ENCODE results near the gene STPG3. TPM values are rescaled to one million over a fixed set of nuclear protein-coding genes. Genes with fewer than 3 reads are reported as not detected.
A peak's percentile ranks its signal among the peaks of the same experiment; 100 is the strongest.
"Not testable (repeated sequence)": the region's sequence is repeated elsewhere in the genome, so short reads cannot be mapped to it uniquely, and the experiment has no call there.

STPG3 gene
- total and polyA plus RNA-seq, 3 donors from 2014 or later = 14.6 to 58.9 (median 34.1) TPM

DNA sequence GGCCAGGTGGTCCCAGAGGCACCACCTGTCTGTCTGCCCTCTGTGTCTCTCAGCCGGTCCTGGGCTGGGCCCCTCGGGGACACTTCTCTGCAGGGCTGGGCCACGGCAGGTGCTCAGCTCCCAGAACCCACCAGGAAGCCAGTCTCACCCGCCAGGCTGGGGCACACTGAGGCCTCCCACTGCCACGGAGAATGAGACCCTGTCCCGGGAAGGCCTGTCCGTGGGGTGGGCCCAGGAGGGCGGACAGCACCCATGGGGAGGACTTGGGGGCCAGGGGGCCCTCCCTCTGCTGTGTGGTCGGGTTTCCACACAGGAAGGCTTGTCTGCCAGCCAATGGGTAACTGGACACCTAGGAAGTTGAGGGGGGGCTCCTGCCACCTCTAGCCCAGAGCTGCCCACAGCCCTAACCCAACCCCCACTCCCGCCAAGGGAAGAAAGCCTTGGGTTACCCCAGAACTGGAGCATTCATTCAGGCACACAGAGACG lies 14.1 kb upstream of the STPG3 start:
- Histone ChIP-seq H3K9me3 (no peaks in the 10 kb centered on the region), H3K36me3 (ENCODE audit: low read depth, missing control alignments) (no peaks in the 10 kb centered on the region), H3K4me1 (peaks cover 36% of the 10 kb centered on the region), H3K27me3 (no peaks in the 10 kb centered on the region), H3K4me3 (no peak overlapping the region), H3K27ac (no peak overlapping the region)
- intact Hi-C loops (cut with DNase I; ENCODE audit: low total_unique reads) = no loop called here
- WGBS, 2 donors = 67% methylated on average over 11 of the region's 11 CpGs; no CpG with 5 or more reads in 1 of the 2 donors
- TF ChIP-seq, protein P1, sequence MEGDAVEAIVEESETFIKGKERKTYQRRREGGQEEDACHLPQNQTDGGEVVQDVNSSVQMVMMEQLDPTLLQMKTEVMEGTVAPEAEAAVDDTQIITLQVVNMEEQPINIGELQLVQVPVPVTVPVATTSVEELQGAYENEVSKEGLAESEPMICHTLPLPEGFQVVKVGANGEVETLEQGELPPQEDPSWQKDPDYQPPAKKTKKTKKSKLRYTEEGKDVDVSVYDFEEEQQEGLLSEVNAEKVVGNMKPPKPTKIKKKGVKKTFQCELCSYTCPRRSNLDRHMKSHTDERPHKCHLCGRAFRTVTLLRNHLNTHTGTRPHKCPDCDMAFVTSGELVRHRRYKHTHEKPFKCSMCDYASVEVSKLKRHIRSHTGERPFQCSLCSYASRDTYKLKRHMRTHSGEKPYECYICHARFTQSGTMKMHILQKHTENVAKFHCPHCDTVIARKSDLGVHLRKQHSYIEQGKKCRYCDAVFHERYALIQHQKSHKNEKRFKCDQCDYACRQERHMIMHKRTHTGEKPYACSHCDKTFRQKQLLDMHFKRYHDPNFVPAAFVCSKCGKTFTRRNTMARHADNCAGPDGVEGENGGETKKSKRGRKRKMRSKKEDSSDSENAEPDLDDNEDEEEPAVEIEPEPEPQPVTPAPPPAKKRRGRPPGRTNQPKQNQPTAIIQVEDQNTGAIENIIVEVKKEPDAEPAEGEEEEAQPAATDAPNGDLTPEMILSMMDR (IDR thresholded peaks at IDR 0.05) = no peak
- TF ChIP-seq POLR2A (IDR thresholded peaks at IDR 0.05) = no peak
- DNase-seq = no peak

DNA sequence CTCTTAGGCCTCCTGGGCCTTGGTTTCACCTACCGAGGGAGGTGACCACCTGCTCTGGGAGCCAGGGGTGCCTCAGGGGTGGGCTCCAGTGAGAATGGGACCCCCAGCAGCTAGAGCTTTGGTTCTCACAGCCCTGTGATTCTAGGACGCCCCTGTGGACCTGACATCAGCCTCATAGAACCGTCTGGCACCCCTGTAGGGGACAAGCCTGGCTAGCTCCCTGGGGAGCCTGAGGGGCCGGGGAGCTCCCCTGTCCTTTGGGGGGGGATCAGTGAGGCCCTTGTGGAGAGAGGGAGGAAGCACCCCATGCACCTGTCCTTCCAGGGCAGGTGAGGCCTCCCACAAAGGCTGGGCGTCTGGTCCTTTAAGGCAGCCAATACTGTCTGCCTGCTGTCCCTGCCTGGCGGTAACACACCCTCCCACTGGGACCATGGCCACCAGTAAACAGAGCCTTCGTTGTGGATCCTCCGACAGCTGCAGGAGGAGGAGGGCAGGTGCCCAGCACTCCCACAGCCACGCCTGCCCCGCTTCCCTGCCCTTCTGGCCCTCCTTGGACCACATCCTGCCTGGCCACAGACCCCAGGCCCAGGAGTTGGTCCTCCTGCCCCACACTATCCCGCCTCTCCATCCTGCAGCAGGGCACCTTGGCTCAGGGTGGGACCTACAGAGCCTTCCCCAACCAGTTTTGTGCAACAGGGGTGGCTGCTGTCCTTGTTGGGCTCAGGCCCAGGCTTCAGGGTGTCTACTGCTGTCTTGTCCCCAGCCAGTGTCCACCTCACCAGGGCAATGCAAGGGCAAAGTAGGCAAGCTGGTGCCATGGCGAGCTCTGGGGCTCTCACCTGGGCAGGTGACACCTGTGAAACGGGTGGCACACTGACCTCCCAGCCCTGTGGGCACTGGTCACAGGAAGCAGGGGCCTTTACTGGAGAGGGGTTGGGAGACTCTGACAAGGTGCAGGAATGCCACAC lies 13.0 kb upstream of the STPG3 start:
- Histone ChIP-seq H3K9me3 (no peaks in the 10 kb centered on the region), H3K27me3 (no peaks in the 10 kb centered on the region), H3K27ac (no peak overlapping the region), H3K4me1 (peaks cover 45% of the 10 kb centered on the region), H3K4me3 (no peak overlapping the region), H3K36me3 (ENCODE audit: low read depth, missing control alignments) (no peaks in the 10 kb centered on the region)
- TF ChIP-seq, protein P1 (IDR thresholded peaks at IDR 0.05) = no peak
- TF ChIP-seq POLR2A (IDR thresholded peaks at IDR 0.05) = no peak
- intact Hi-C loops (cut with DNase I; ENCODE audit: low total_unique reads) = no loop called here
- WGBS, 2 donors = 59 to 62% methylated on average over 10 to 13 of the region's 13 CpGs
- DNase-seq = peak; percentile 82

DNA sequence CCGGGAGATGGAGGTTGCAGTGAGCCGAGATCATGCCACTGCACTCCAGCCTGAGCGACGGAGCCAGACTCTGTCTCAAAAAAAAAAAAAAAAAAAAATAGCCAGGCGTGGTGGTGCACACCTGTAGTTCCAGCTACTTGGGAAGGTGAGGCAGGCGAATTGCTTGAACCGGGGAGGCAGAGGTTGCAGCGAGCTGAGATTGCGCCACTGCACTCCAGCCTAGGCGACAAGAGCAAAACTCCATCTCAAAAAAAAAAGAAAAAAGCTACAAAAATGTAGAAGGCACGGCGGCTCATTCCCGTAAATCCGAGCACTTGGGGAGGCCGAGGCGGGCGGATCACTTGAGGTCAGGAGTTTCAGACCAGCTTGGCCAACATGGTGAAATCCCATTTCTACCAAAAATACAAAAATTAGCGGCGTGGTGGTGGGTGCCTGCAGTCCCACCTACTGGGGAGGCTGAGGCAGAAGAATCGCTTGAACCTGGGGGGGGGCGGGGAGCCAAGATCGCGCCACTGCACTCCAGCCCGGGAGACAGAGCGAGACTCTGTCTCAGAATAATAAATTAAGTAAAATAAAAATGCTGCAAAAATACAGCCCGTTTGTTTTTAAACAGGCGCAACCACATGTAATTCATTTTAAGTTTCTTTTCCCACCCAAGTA lies 11.4 kb upstream of the STPG3 start:
- H3K4me3 ChIP-seq = peak overlapping the region; percentile 70 to 82
- WGBS, 2 donors = 31 to 47% methylated on average over 26 to 27 of the region's 27 CpGs
- DNase-seq; intact Hi-C loops (cut with DNase I; ENCODE audit: low total_unique reads); H3K27me3 ChIP-seq; H3K36me3 ChIP-seq (ENCODE audit: low read depth, missing control alignments); H3K9me3 ChIP-seq: not testable (repeated sequence)
- peaks cover 45% of the 10 kb centered on the region for H3K4me1 ChIP-seq
- peak overlapping the region; percentile 80 to 93 for H3K27ac ChIP-seq

DNA sequence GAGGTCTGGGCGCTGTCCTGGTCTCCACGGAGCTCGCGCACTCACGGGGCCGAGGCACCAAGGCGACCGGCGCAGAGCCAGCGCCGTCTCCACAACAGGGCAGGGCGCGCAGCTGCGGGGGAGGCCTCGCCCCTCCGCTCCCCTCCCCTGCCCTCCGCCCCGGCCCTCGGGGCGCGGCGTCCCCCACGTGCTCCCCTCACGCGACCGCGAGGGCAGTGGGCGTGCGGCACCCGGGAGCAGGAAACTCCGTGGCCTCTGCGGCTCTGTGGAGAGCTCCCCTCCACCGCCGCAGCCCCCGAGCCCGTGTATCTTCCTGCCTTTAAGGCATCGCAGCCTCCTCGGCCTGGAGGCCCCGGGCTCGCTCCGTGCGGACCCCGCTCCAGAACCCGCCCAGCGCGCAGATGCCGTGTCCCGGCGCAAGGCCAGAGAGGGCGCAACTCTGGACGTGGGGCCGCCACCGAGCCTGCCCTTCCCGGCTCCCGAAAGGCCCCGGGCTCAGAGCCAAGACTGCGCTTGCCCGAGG lies 10.7 kb upstream of the STPG3 start:
- no peaks in the 10 kb centered on the region for H3K36me3 ChIP-seq (ENCODE audit: low read depth, missing control alignments)
- intact Hi-C loops (cut with DNase I; ENCODE audit: low total_unique reads) = no loop called here
- H3K4me3 ChIP-seq = peak overlapping the region; percentile 70 to 82
- no peaks in the 10 kb centered on the region for H3K9me3 ChIP-seq
- peak; percentile 80 for DNase-seq
- no peaks in the 10 kb centered on the region for H3K27me3 ChIP-seq
- 0 to 1% methylated on average over 2 to 41 of the region's 58 CpGs for WGBS, 2 donors
- peaks cover 45% of the 10 kb centered on the region for H3K4me1 ChIP-seq
- TF ChIP-seq, protein P1 (IDR thresholded peaks at IDR 0.05) = no peak
- TF ChIP-seq POLR2A (IDR thresholded peaks at IDR 0.05) = no peak
- H3K27ac ChIP-seq = peak overlapping the region; percentile 80 to 93
